ENCODE measurements around the gene TRIM45.
A peak's percentile ranks its signal among the peaks of the same experiment; 100 is the strongest.

Gene TRIM45

DNA sequence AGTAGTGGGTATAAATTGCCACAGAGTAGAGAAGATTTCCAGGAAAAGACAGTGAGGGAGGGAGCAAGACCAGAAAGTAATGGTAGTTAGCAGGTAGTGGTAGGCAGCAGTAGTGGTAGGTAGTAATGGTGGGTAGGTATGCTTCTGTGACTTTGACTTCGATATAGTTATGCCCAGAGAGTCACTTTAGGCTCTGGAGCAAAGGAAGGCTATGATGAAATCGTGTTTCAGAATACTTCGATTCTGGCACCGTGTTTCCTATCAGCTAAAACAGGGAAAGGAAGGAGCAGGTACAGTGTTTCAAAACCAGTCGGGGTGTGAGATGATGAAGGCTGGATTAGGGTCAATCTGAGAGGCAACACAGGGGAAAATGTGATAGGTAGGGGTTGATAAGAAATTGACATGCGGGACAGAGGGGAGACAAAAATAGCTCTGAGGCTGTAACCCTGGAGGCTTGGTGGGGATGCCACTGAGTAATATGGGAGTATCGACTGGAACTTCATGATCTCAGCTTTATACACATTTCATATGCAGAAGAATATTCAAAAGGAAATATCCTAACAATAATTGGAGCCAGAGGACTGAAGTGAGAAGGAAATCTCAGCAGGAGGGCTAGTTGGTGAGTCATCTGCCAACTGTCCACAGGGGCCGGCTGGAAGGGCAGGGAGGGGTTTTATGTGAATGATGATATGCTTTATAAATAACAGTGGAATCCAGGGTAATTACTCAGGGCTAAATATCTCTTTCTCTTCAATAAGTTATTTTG is 25.2 kb upstream of the TRIM45 start (continued):
- peak; percentile 59; the same call in 1 of the 2 replicates for TF ChIP-seq ZNF843 (tag by site-specific recombination; IDR thresholded peaks at IDR 0.05)
- peak; percentile 86 for TF ChIP-seq SP7 (tag by site-specific recombination; IDR thresholded peaks at IDR 0.05)
- TF ChIP-seq, protein P1, sequence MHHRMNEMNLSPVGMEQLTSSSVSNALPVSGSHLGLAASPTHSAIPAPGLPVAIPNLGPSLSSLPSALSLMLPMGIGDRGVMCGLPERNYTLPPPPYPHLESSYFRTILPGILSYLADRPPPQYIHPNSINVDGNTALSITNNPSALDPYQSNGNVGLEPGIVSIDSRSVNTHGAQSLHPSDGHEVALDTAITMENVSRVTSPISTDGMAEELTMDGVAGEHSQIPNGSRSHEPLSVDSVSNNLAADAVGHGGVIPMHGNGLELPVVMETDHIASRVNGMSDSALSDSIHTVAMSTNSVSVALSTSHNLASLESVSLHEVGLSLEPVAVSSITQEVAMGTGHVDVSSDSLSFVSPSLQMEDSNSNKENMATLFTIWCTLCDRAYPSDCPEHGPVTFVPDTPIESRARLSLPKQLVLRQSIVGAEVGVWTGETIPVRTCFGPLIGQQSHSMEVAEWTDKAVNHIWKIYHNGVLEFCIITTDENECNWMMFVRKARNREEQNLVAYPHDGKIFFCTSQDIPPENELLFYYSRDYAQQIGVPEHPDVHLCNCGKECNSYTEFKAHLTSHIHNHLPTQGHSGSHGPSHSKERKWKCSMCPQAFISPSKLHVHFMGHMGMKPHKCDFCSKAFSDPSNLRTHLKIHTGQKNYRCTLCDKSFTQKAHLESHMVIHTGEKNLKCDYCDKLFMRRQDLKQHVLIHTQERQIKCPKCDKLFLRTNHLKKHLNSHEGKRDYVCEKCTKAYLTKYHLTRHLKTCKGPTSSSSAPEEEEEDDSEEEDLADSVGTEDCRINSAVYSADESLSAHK (tag by site-specific recombination; IDR thresholded peaks at IDR 0.05): no peak
- no peak for TF ChIP-seq ZNF394 (tag by site-specific recombination; IDR thresholded peaks at IDR 0.05; ENCODE audit: borderline replicate concordance)

DNA sequence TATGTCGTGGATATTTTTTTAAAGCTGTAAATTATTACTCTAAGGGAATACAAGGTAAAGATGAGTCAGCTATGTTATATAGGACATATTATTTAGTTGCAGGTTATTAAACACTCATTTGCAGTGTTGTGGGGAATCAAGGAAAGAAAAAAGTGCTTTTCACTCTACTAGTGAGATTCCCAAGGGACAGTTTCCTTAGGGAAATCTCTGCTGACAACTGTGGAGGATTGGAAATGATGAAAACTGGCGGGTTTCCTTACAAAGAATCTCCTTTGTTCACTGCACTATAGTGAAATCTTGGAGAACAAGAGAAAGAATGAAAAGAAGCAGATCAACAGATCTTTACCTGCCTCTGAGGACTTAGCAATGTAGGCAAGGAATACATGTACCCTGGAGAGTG is 24.5 kb upstream of the TRIM45 start:
- ChIA-PET POLR2A (no interaction called here), CTCF (interaction anchor here (0.8 to 4.7 kb wide), 2 partner anchors 14 to 17 kb away, joined by 3 to 18 read pairs; no protein-coding TSS in a partner anchor)
- no peak overlapping the region for H3K4me3 ChIP-seq (ENCODE audit: low read depth, low read length)
- H3K9me3 ChIP-seq (ENCODE audit: control insufficient read depth, insufficient read depth, low read depth, low read length): no peaks in the 10 kb centered on the region
- TF ChIP-seq SP3 (tag by site-specific recombination; IDR thresholded peaks at IDR 0.05): no peak
- TF ChIP-seq, protein P2, sequence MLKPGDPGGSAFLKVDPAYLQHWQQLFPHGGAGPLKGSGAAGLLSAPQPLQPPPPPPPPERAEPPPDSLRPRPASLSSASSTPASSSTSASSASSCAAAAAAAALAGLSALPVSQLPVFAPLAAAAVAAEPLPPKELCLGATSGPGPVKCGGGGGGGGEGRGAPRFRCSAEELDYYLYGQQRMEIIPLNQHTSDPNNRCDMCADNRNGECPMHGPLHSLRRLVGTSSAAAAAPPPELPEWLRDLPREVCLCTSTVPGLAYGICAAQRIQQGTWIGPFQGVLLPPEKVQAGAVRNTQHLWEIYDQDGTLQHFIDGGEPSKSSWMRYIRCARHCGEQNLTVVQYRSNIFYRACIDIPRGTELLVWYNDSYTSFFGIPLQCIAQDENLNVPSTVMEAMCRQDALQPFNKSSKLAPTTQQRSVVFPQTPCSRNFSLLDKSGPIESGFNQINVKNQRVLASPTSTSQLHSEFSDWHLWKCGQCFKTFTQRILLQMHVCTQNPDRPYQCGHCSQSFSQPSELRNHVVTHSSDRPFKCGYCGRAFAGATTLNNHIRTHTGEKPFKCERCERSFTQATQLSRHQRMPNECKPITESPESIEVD (tag by site-specific recombination; IDR thresholded peaks at IDR 0.05): peak; percentile 53; the same call in 1 of the 2 replicates
- H3K4me1 ChIP-seq (ENCODE audit: control insufficient read depth, insufficient read depth, low read length): peaks cover 10% of the 10 kb centered on the region
- no peaks in the 10 kb centered on the region for H3K36me3 ChIP-seq (ENCODE audit: control insufficient read depth in 2 of 2, insufficient read depth in 1 of 2, low read length in 2 of 2)
- H3K27ac ChIP-seq (ENCODE audit: extremely low read depth, low read depth, low read length): no peak overlapping the region

DNA sequence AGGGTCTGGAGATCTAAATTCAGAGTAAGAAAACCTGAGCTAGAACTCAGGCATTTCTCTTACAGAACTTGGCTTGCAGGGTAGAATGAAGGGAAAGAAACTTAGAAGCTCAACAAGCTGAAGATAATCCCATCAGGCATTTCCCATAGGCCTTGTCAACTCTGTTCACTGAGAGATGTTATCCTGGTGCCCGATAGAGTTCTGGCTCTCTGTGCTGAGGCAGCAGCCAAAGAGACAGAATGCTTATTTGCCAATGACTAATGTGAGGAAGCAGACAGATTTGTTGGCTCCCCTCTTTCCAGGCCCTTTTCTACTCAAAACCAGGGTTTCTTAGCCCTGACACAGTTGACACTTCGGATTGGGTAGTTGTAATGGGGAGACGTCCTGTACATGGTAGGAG is 22.3 kb upstream of the TRIM45 start:
- peaks cover 10% of the 10 kb centered on the region for H3K4me1 ChIP-seq (ENCODE audit: control insufficient read depth, insufficient read depth, low read length)
- no peaks in the 10 kb centered on the region for H3K36me3 ChIP-seq (ENCODE audit: control insufficient read depth in 2 of 2, insufficient read depth in 1 of 2, low read length in 2 of 2)
- no peaks in the 10 kb centered on the region for H3K9me3 ChIP-seq (ENCODE audit: control insufficient read depth, insufficient read depth, low read depth, low read length)
- POLR2A ChIA-PET: no interaction called here
- CTCF ChIA-PET: interaction anchor here (4.7 kb wide), 1 partner anchor 15 kb away, joined by 18 read pairs; no protein-coding TSS in a partner anchor
- TF ChIP-seq GFI1B (tag by site-specific recombination; IDR thresholded peaks at IDR 0.05) (no peak), ZNF701 (tag by site-specific recombination; IDR thresholded peaks at IDR 0.05) (no peak)
- TF ChIP-seq, protein P3, sequence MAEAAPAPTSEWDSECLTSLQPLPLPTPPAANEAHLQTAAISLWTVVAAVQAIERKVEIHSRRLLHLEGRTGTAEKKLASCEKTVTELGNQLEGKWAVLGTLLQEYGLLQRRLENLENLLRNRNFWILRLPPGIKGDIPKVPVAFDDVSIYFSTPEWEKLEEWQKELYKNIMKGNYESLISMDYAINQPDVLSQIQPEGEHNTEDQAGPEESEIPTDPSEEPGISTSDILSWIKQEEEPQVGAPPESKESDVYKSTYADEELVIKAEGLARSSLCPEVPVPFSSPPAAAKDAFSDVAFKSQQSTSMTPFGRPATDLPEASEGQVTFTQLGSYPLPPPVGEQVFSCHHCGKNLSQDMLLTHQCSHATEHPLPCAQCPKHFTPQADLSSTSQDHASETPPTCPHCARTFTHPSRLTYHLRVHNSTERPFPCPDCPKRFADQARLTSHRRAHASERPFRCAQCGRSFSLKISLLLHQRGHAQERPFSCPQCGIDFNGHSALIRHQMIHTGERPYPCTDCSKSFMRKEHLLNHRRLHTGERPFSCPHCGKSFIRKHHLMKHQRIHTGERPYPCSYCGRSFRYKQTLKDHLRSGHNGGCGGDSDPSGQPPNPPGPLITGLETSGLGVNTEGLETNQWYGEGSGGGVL (tag by site-specific recombination; IDR thresholded peaks at IDR 0.05): no peak
- H3K4me3 ChIP-seq (ENCODE audit: low read depth, low read length): no peak overlapping the region
- H3K27ac ChIP-seq (ENCODE audit: extremely low read depth, low read depth, low read length): no peak overlapping the region

DNA sequence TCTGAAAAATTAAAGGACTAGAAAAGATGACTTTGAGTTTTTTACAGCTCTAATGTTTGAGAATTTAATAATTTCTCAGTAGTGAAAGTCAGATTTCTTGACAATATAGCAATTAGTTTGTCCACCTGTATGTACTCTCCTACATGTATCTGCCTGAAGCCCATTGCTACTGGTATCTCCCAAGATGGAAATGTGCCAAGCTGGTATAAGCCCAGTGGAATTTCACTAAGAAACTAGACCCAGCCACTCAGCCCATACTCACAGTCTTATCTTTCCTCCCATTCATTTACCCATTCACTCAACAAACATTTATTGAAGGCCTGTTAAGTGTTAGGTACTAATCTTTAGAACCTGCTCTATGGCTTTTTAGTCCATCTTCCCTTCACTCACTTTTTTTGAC is 21.6 kb upstream of the TRIM45 start:
- H3K27ac ChIP-seq (ENCODE audit: extremely low read depth, low read depth, low read length): no peak overlapping the region
- CTCF ChIA-PET: interaction anchor here (0.8 kb wide), 1 partner anchor 14 kb away, joined by 3 read pairs; no protein-coding TSS in a partner anchor
- no peaks in the 10 kb centered on the region for H3K36me3 ChIP-seq (ENCODE audit: control insufficient read depth in 2 of 2, insufficient read depth in 1 of 2, low read length in 2 of 2)
- TF ChIP-seq, protein P4, sequence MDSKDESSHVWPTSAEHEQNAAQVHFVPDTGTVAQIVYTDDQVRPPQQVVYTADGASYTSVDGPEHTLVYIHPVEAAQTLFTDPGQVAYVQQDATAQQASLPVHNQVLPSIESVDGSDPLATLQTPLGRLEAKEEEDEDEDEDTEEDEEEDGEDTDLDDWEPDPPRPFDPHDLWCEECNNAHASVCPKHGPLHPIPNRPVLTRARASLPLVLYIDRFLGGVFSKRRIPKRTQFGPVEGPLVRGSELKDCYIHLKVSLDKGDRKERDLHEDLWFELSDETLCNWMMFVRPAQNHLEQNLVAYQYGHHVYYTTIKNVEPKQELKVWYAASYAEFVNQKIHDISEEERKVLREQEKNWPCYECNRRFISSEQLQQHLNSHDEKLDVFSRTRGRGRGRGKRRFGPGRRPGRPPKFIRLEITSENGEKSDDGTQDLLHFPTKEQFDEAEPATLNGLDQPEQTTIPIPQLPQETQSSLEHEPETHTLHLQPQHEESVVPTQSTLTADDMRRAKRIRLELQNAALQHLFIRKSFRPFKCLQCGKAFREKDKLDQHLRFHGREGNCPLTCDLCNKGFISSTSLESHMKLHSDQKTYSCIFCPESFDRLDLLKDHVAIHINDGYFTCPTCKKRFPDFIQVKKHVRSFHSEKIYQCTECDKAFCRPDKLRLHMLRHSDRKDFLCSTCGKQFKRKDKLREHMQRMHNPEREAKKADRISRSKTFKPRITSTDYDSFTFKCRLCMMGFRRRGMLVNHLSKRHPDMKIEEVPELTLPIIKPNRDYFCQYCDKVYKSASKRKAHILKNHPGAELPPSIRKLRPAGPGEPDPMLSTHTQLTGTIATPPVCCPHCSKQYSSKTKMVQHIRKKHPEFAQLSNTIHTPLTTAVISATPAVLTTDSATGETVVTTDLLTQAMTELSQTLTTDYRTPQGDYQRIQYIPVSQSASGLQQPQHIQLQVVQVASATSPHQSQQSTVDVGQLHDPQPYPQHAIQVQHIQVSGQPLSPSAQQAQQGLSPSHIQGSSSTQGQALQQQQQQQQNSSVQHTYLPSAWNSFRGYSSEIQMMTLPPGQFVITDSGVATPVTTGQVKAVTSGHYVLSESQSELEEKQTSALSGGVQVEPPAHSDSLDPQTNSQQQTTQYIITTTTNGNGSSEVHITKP (tag by site-specific recombination; IDR thresholded peaks at IDR 0.05): peak; percentile 63
- TF ChIP-seq, protein P5, sequence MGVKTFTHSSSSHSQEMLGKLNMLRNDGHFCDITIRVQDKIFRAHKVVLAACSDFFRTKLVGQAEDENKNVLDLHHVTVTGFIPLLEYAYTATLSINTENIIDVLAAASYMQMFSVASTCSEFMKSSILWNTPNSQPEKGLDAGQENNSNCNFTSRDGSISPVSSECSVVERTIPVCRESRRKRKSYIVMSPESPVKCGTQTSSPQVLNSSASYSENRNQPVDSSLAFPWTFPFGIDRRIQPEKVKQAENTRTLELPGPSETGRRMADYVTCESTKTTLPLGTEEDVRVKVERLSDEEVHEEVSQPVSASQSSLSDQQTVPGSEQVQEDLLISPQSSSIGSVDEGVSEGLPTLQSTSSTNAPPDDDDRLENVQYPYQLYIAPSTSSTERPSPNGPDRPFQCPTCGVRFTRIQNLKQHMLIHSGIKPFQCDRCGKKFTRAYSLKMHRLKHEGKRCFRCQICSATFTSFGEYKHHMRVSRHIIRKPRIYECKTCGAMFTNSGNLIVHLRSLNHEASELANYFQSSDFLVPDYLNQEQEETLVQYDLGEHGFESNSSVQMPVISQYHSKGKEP (tag by site-specific recombination; IDR thresholded peaks at IDR 0.05): no peak
- H3K4me3 ChIP-seq (ENCODE audit: low read depth, low read length): no peak overlapping the region
- peaks cover 10% of the 10 kb centered on the region for H3K4me1 ChIP-seq (ENCODE audit: control insufficient read depth, insufficient read depth, low read length)
- no peaks in the 10 kb centered on the region for H3K9me3 ChIP-seq (ENCODE audit: control insufficient read depth, insufficient read depth, low read depth, low read length)
- POLR2A ChIA-PET: no interaction called here
